Heart left ventricle (tissue), 16 donors: ENCODE data around the gene IL17REL. TPM values are rescaled to one million over a fixed set of nuclear protein-coding genes. Genes with fewer than 3 reads are reported as not detected.

ENCODE experiments used
- ATAC-seq, 4 donors: fragments of 200-7000 bp; cut with Tn5 transposase; one replicate each; pipeline ENCODE4 v1.9.1; 2020 to 2022; ENCODE audit warnings: moderate library complexity in 4 of 4, mild to moderate bottlenecking in 3 of 4, moderate number of reproducible peaks in 1 of 4
- DNase-seq, 5 donors: peaks; one replicate each; pipeline ENCODE4 v3.0.0-alpha.2; 2020
- H3K27ac ChIP-seq, 12 donors: fragments of 200-600 bp; sonication (generic) in 4 of 12; one replicate each; pipeline versions ENCODE4 v1.5.0 to v1.8.0; 2016 to 2022; ENCODE audit warnings: mild to moderate bottlenecking in 2 of 12
- H3K27me3 ChIP-seq, 9 donors: fragments of 200-600 bp; sonication (generic) in 2 of 9; one replicate each; pipeline versions ENCODE4 v1.5.1 to v1.8.0; 2016 to 2022; ENCODE audit warnings: mild to moderate bottlenecking in 3 of 9
- H3K36me3 ChIP-seq, 9 donors: fragments of 200-600 bp; sonication (generic) in 2 of 9; one replicate each; pipeline versions ENCODE4 v1.5.0 to v1.8.0; 2018 to 2022; ENCODE audit warnings: mild to moderate bottlenecking in 2 of 9
- H3K4me1 ChIP-seq, 12 donors: fragments of 200-600 bp; sonication (generic) in 4 of 12; one replicate each; pipeline versions ENCODE4 v1.5.0 to v1.8.0; 2016 to 2022; ENCODE audit warnings: mild to moderate bottlenecking in 3 of 12
- H3K4me3 ChIP-seq, 12 donors: fragments of 200-600 bp; sonication (generic) in 4 of 12; one replicate each; pipeline versions ENCODE4 v1.5.0 to v1.8.0; 2017 to 2022; ENCODE audit warnings: mild to moderate bottlenecking in 9 of 12, moderate library complexity in 4 of 12
- H3K9me3 ChIP-seq, 12 donors: fragments of 200-600 bp; sonication (generic) in 4 of 12; one replicate each; pipeline versions ENCODE4 v1.5.0 to v1.8.0; 2016 to 2022; ENCODE audit warnings: mild to moderate bottlenecking in 1 of 12
- CTCF ChIP-seq, 12 donors: fragments of 200-600 bp; sonication (generic) in 4 of 12; IDR thresholded peaks; one replicate each; pipeline versions ENCODE4 v1.5.0 to v1.8.0; 2018 to 2022; ENCODE audit warnings: antibody characterized with exemption in 12 of 12, mild to moderate bottlenecking in 5 of 12
- POLR2A ChIP-seq, 2 donors: fragments of 450-650 bp; IDR thresholded peaks; one replicate each; pipeline ENCODE4 v1.6.1; 2017; ENCODE audit warnings: antibody characterized with exemption in 2 of 2, mild to moderate bottlenecking in 2 of 2, moderate library complexity in 2 of 2
- WGBS, 4 donors: extraction: QIAGEN DNeasy Blood & Tissue Kit in 2 of 4; methylation state at CpG; one replicate each; pipeline versions ENCODE4 v1.1.5 to v1.1.7; 2013 to 2018; 5-methylcytosine and 5-hydroxymethylcytosine counted together
- intact Hi-C, 10 donors: fragments of 100-400 bp; cut with DNase I; formaldehyde crosslinking; loops; one replicate each; pipeline versions ENCODE4 v1.11.1 to v1.14.2; 2022
- polyA plus RNA-seq, 2 donors: library from polyadenylated mRNA; stranded (reverse); fragments of 200-250 nt; gene quantifications; one replicate each; pipeline ENCODE4 v1.2.3, GENCODE V29; 2013
- total RNA-seq, 9 donors: library from RNA; depleted of rRNA in 2 of 9; stranded (reverse); fragments of >200 nt in 2 of 9; fragmentation: NEBNext Ultra II Directional in 3 of 9; extraction: Animal tissue kit (Norgen Biotek cat#: 25700) in 3 of 9; gene quantifications; one replicate each; pipeline versions ENCODE4 v1.1.0 to v1.2.4, GENCODE V29; 2016 to 2023
- donor health status: ischemic (EF 13 %, LVEDD 7.1; RV severe dilation, severe dysfunction).
- donor health status: healthy with polysubstance abuse.
- donor health status: DM: no; HTN: yes; CAD: no.
- donor health status: DM: no; HTN: no; CAD: no.
- donor health status: ischemic (EF 25% LVEDD 6.9; RV normal size, moderate dysfunction).
- donor health status: ischemic (EF 25% LVEDD 5.7; RV mildly dilated, moderate dysfunction).
- donor health status: healthy.
- donor health status: DM: yes; HTN: yes; CAD: no.
- donor health status: ischemic (EF 35%, LVEDD 5.7; RV mildly dilated, moderate dysfunction).
- donor health status: nonischemic (EF 11% LVEDD 7.7; RV severe dilation, severe dysfunction).
- donor health status: DM: yes; HTN: yes; CAD: no.
- donor health status: PGD.
- donor health status: ischemic (EF 29% LVEDD 5.4; RV normal size, mild dysfunction).
- donor health status: nonischemic (EF 23%, LVEDD 6.1; RV moderate dilation, normal function).

IL17REL gene
- total and polyA plus RNA-seq, 11 donors: not detected

GRCh38 chr22:50045211-50046018, 32.9 kb upstream of the IL17REL start:
- ATAC-seq: no peak
- Histone ChIP-seq H3K36me3 (no peaks in the 10 kb centered on the region), H3K4me1 (no peaks in the 10 kb centered on the region), H3K27me3 (peaks cover 0 to 26% (median 3%) of the 10 kb centered on the region in 9 donors), H3K27ac (no peak overlapping the region), H3K9me3 (no peaks in the 10 kb centered on the region), H3K4me3 (no peak overlapping the region)
- no peak for DNase-seq
- intact Hi-C loops: no loop called here
- whole genome bisulfite sequencing, 4 donors: 67 to 77% (median 75%) methylated on average over 20 to 35 of the region's 35 CpGs
- TF ChIP-seq CTCF (IDR thresholded peaks at IDR 0.05) (no peak), POLR2A (IDR thresholded peaks at IDR 0.05) (no peak)

GRCh38 chr22:50044485-50045118, 32.0 kb upstream of the IL17REL start:
- 68 to 83% (median 76%) methylated on average over 26 to 30 of the region's 30 CpGs for WGBS, 4 donors
- peaks cover 0 to 26% (median 3%) of the 10 kb centered on the region in 9 donors for H3K27me3 ChIP-seq
- H3K4me1 ChIP-seq: no peaks in the 10 kb centered on the region
- H3K27ac ChIP-seq: no peak overlapping the region
- H3K4me3 ChIP-seq: no peak overlapping the region
- intact Hi-C loops: no loop called here
- TF ChIP-seq CTCF (IDR thresholded peaks at IDR 0.05): no peak
- no peak for TF ChIP-seq POLR2A (IDR thresholded peaks at IDR 0.05)
- no peak for DNase-seq
- no peaks in the 10 kb centered on the region for H3K36me3 ChIP-seq
- no peak for ATAC-seq
- no peaks in the 10 kb centered on the region for H3K9me3 ChIP-seq

- Histone ChIP-seq H3K36me3 (no peaks in the 10 kb centered on the region), H3K4me3 (no peak overlapping the region), H3K27me3 (peaks cover 0 to 8% (median 0%) of the 10 kb centered on the region in 9 donors), H3K9me3 (peaks cover 0 to 16% (median 3%) of the 10 kb centered on the region in 12 donors), H3K4me1 (no peaks in the 10 kb centered on the region), H3K27ac (no peak overlapping the region)
- ATAC-seq (no peak), DNase-seq (no peak)
- intact Hi-C loops: no loop called here
- WGBS, 4 donors: 76 to 79% (median 78%) methylated on average over 9 to 17 of the region's 17 CpGs
- no peak for TF ChIP-seq CTCF (IDR thresholded peaks at IDR 0.05)
- no peak for TF ChIP-seq POLR2A (IDR thresholded peaks at IDR 0.05)
Observed at GRCh38 chr22:50041361-50042065, 28.9 kb upstream of the IL17REL start.

GRCh38 chr22:50040717-50041116, 28.2 kb upstream of the IL17REL start:
- peaks cover 0 to 3% (median 0%) of the 10 kb centered on the region in 9 donors for H3K27me3 ChIP-seq
- TF ChIP-seq POLR2A (IDR thresholded peaks at IDR 0.05): no peak
- no peak for TF ChIP-seq CTCF (IDR thresholded peaks at IDR 0.05)
- WGBS, 4 donors: 83 to 94% (median 92%) methylated on average over 4 to 7 of the region's 7 CpGs
- H3K9me3 ChIP-seq: peaks cover 0 to 16% (median 3%) of the 10 kb centered on the region in 12 donors
- H3K36me3 ChIP-seq: no peaks in the 10 kb centered on the region
- intact Hi-C loops: no loop called here
- ATAC-seq: no peak
- no peak overlapping the region for H3K27ac ChIP-seq
- H3K4me3 ChIP-seq: no peak overlapping the region
- no peak for DNase-seq
- no peaks in the 10 kb centered on the region for H3K4me1 ChIP-seq
